GM23248 (cell line): ENCODE measurements around the gene ISOC1.

ENCODE experiments used
- EZH2 ChIP-seq: fragments of 200-600 bp; sonication (generic); IDR thresholded peaks from 2 replicates; pipeline ENCODE4 v1.6.1; 2018; ENCODE audit warnings: antibody characterized with exemption, mild to moderate bottlenecking; ENCODE audit not compliant: insufficient read depth, poor library complexity, severe bottlenecking
- EZH2phosphoT487 ChIP-seq: fragments of 200-600 bp; sonication (generic); IDR thresholded peaks from 2 replicates; pipeline ENCODE4 v1.6.1; 2018; ENCODE audit warnings: antibody characterized with exemption, moderate library complexity, mild to moderate bottlenecking, low read depth; ENCODE audit not compliant: insufficient read depth

DNA sequence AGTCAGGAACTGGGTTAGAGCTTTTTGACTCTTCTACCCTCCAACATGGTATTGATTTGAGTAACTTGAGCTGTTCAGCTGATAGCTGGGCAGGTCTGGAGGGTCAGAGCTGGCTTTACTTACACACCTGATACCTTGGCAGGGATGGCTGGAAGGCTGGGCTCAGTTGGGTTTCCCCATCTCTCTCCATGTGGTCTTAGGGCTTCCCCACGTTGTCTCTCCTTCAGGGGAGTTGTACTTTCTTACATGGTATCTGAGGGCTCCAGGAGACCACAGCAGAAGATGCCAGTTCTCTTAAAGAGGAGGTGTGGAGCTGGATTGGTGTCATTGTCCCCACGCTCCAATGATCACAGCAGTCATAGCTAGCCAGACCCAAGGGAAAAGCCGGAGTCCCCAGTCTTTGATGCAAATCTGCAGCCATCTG, 25.6 kb downstream of the ISOC1 start:
- TF ChIP-seq EZH2 (no peak), EZH2phosphoT487 (no peak)
